K562 treated with DMSO at 1 percent for 12 hours (cell line): ENCODE data around the gene CYP4X1. TPM values are rescaled to one million over a fixed set of nuclear protein-coding genes. Genes with fewer than 3 reads are reported as not detected.

Experiments
- total RNA-seq: library from RNA; unstranded; fragments of 300-600 nt; gene quantifications from 2 replicates; pipeline ENCODE4 v1.2.3, GENCODE V29; 2022; ENCODE audit not compliant: insufficient read depth

The CYP4X1 gene
- not detected in 2 replicates for total RNA-seq

GRCh38 chr1:47023268-47024140, at the start of gene CYP4X1:
CYP4X1 (plus strand) TSS chr1:47023669; CDS start chr1:47023818, 149 bp downstream.

GRCh38 chr1:47067097-47067594, 43.7 kb downstream of the CYP4X1 start, which contains the start of gene CYP4Z1:
CYP4Z1 (plus strand) TSS chr1:47067231; CDS start chr1:47067491, 260 bp downstream.

Other genes starting within 250 kb of the CYP4X1 start
- not detected in 2 replicates for gene CYP4B1, start 224.6 kb upstream of the CYP4X1 start, total RNA-seq
- not detected in 2 replicates for gene CYP4A11, start 82.2 kb upstream of the CYP4X1 start, total RNA-seq
- not detected in 2 replicates for gene CYP4Z1, start 43.6 kb downstream of the CYP4X1 start, total RNA-seq
- gene CYP4A22, start 113.8 kb downstream of the CYP4X1 start, total RNA-seq, result not detected in 2 replicates
- gene PDZK1IP1, start 166.4 kb downstream of the CYP4X1 start, total RNA-seq, result 3.9 TPM in 1 of 2 replicates, not detected in the other
- 19.4 and 43.9 TPM in 2 replicates for gene TAL1, start 208.6 kb downstream of the CYP4X1 start, total RNA-seq